Measurements from ENCODE around the gene APBB1.

The APBB1 gene

DNA sequence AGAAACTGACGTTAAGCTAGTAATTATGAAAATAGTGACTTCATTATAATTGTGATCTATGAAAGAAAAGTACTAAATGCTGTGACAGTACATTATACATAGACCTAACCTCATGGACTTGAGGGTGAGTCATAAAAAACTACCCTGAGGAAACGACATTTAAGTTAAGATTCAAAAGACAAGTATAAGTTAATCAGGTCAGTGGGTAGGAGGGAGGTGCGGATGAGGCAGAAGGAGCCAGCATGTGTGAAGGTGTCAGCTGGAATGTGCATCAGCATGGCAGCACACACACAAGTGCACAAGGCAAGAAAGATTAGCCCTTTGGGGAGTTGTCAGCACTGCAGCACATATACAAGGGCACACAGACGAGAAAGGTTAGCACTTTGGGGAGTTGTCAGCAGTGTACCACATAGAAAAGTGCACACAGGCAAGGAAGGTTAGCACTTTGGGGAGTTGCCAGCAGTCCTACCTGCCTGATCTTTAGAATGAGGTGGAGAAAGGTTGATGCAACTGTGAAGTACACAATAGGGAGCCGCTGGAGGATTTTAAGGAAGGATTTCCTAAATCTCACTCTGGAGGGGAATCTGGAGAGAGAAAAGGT lies 67.0 kb downstream of the APBB1 start:
- DNase-seq (ENCODE audit: low spot score) = no peak

DNA sequence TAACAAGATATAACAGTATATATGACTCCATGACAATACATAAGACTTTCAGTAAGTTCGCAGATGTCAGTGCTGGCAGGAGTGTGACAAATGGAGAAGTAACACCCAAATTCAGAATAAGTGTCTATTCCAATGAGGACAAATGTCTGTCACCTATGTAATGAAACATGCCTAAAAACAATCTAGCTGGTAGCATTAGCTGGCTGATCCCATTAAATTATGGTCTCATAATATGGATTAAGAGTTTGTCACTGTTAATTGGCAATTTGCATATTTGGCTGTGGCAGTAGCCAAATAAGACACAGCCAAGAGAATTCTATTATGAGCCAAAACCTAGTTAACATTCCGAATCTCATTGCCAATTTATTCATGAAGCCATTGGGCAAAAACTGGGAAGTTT lies 68.4 kb downstream of the APBB1 start:
- no peak for DNase-seq (ENCODE audit: low spot score)

DNA sequence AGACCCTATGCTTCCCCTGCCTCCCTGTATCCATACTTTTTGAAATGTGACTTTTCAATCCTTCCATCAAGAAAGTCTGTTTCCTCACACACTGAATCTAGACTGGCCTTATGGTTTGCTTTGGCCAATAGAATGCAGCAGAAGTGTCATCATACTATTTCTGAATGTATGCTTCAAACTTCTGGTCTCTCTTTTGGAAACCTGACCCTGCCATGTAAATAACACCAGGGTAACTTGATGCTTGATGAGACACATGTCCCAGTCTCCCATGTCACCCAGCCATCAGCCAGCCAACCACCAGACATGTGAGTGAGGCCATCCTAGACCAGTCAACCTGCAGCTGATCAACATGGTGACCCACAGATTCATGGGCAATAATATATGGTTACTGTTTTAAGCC lies 68.9 kb downstream of the APBB1 start:
- no peak for DNase-seq (ENCODE audit: low spot score)

DNA sequence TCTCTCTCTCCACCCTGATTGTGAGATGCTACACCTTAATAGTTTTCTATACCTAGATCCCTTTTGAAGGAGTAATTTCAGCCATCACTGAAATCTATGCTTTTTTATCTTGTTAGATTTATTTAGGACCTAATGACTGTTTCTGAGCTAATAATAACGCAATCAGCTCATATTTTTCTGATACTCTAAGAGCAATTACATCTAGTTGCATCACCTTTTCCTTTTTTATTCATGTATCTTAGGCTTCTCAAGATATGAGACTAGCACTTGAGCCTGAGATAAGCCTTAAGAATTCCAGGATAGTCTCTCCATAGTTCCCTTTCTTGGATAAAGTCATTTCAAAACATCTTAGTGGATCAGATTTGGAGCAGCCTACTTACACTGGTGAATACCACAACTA lies 73.5 kb downstream of the APBB1 start:
- no peak for DNase-seq (ENCODE audit: low spot score)
